Fibroblast of lung (primary cell): ENCODE data around the gene ZBTB40. TPM values are rescaled to one million over a fixed set of nuclear protein-coding genes. Genes with fewer than 3 reads are reported as not detected.

Experiments
- DNase-seq, 2 donors: peaks; one replicate each; pipeline versions ENCODE4 v3.0.0 to v3.0.0-alpha.2; 2010; ENCODE audit warnings: low read depth in 2 of 2
- H2AFZ ChIP-seq: 2 replicates; pipeline ENCODE4 v1.5.1; 2012; ENCODE audit warnings: low read length, control low read depth, inconsistent platforms
- H3K27ac ChIP-seq: 2 replicates; pipeline ENCODE4 v1.5.1; 2011; ENCODE audit warnings: low read length, control low read depth; ENCODE audit not compliant: insufficient read depth
- H3K27me3 ChIP-seq: 2 replicates; pipeline ENCODE4 v1.5.1; 2011; ENCODE audit warnings: mild to moderate bottlenecking, low read length; ENCODE audit not compliant: control insufficient read depth, insufficient read depth
- H3K36me3 ChIP-seq: 2 replicates; pipeline ENCODE4 v1.5.1; 2011; ENCODE audit warnings: low read length; ENCODE audit not compliant: control insufficient read depth, insufficient read depth
- H3K4me1 ChIP-seq: 2 replicates; pipeline ENCODE4 v1.5.1; 2011; ENCODE audit warnings: low read length; ENCODE audit not compliant: control insufficient read depth, insufficient read depth; ENCODE audit errors: extremely low read depth
- H3K4me2 ChIP-seq: 2 replicates; pipeline ENCODE4 v1.5.1; 2011; ENCODE audit warnings: low read length, control low read depth; ENCODE audit not compliant: insufficient read depth; ENCODE audit errors: extremely low read depth
- H3K4me3 ChIP-seq, 4 experiments: fragments of 200-600 bp in 1 of 4; sonication (generic) in 1 of 4; replicated peaks in 1 of 4; 2 replicates each; pipeline ENCODE4 v1.5.1; 2011 to 2016; ENCODE audit warnings: low read length in 4 of 4, low read depth in 3 of 4, mild to moderate bottlenecking in 3 of 4, control low read depth in 2 of 4, inconsistent platforms in 1 of 4, mixed read lengths in 1 of 4; ENCODE audit not compliant: insufficient read depth in 1 of 4; ENCODE audit errors: control extremely low read depth in 1 of 4
- H3K79me2 ChIP-seq: 2 replicates; pipeline ENCODE4 v1.5.1; 2012; ENCODE audit warnings: mild to moderate bottlenecking, low read length, inconsistent platforms; ENCODE audit not compliant: control insufficient read depth, insufficient read depth
- H3K9ac ChIP-seq: 2 replicates; pipeline ENCODE4 v1.5.1; 2011; ENCODE audit warnings: mild to moderate bottlenecking, low read length, control low read depth; ENCODE audit not compliant: insufficient read depth
- H3K9me3 ChIP-seq: 2 replicates; pipeline ENCODE4 v1.5.1; 2012; ENCODE audit warnings: low read depth, low read length; ENCODE audit not compliant: control insufficient read depth, insufficient read depth
- H4K20me1 ChIP-seq: 2 replicates; pipeline ENCODE4 v1.5.1; 2011; ENCODE audit warnings: low read length; ENCODE audit not compliant: control insufficient read depth, insufficient read depth; ENCODE audit errors: extremely low read depth
- CTCF ChIP-seq, 2 donors: IDR thresholded peaks in 1 of 2; conservative IDR thresholded peaks in 1 of 2; 1 replicate in 1 of 2; 2 replicates in 1 of 2; pipeline ENCODE4 v1.5.1; 2011 to 2012; ENCODE audit warnings: low read length in 2 of 2, control low read depth in 1 of 2, inconsistent platforms in 1 of 2, low read depth in 1 of 2, mild to moderate bottlenecking in 1 of 2
- EZH2 ChIP-seq: IDR thresholded peaks from 2 replicates; pipeline ENCODE4 v1.5.1; 2012; ENCODE audit warnings: low read length, control low read depth, mild to moderate bottlenecking; ENCODE audit errors: missing control alignments
- polyA plus RNA-seq, 2 donors: library from polyadenylated mRNA; depleted of rRNA in 1 of 2; stranded (reverse) in 1 of 2; unstranded in 1 of 2; fragments of >200 nt; gene quantifications; 2 replicates each; pipeline ENCODE4 v1.2.1, GENCODE V29; 2011 to 2012; ENCODE audit warnings: missing spikeins in 1 of 2
- total RNA-seq: library from RNA; depleted of rRNA; stranded (reverse); fragments of >200 nt; gene quantifications from 2 replicates; pipeline ENCODE4 v1.2.1, GENCODE V29; 2014

The ZBTB40 gene
- total and polyA plus RNA-seq, 2 donors (not counting 1 experiment from before 2014, with no cell fraction given), result 3.4 to 12.4 TPM

GRCh38 chr1:22525211-22525610, 73.6 kb downstream of the ZBTB40 start:
- Histone ChIP-seq H3K4me1 (no peaks in the 10 kb centered on the region), H3K4me3 (no peak overlapping the region), H3K4me2 (no peak overlapping the region), H2AFZ (no peak overlapping the region), H3K9ac (no peak overlapping the region), H4K20me1 (no peaks in the 10 kb centered on the region), H3K27me3 (no peaks in the 10 kb centered on the region), H3K79me2 (no peaks in the 10 kb centered on the region), H3K27ac (no peak overlapping the region), H3K36me3 (peaks cover 7% of the 10 kb centered on the region), H3K9me3 (no peaks in the 10 kb centered on the region)
- TF ChIP-seq EZH2 (no peak), CTCF (conservative IDR thresholded peaks at IDR 0.05 in 1 of 2, IDR thresholded peaks at IDR 0.05 in 1 of 2; ENCODE audit: low read depth in 1 of 2, low read length in 2 of 2) (no peak)
- no peak for DNase-seq

- Histone ChIP-seq H3K27ac (no peak overlapping the region), H3K27me3 (no peaks in the 10 kb centered on the region), H3K36me3 (peaks cover 7% of the 10 kb centered on the region), H3K9me3 (no peaks in the 10 kb centered on the region), H4K20me1 (no peaks in the 10 kb centered on the region), H3K4me1 (no peaks in the 10 kb centered on the region), H2AFZ (no peak overlapping the region), H3K4me3 (no peak overlapping the region), H3K4me2 (no peak overlapping the region), H3K79me2 (no peaks in the 10 kb centered on the region), H3K9ac (no peak overlapping the region)
- DNase-seq, result no peak
- TF ChIP-seq CTCF (conservative IDR thresholded peaks at IDR 0.05 in 1 of 2, IDR thresholded peaks at IDR 0.05 in 1 of 2; ENCODE audit: low read depth in 1 of 2, low read length in 2 of 2) (no peak), EZH2 (no peak)
Measured at GRCh38 chr1:22525646-22526045, 74.0 kb downstream of the ZBTB40 start.

- H3K36me3 ChIP-seq, result peaks cover 7% of the 10 kb centered on the region
- H3K79me2 ChIP-seq, result no peaks in the 10 kb centered on the region
- no peaks in the 10 kb centered on the region for H3K9me3 ChIP-seq
- H3K27ac ChIP-seq, result no peak overlapping the region
- H3K9ac ChIP-seq, result no peak overlapping the region
- no peaks in the 10 kb centered on the region for H3K4me1 ChIP-seq
- H3K27me3 ChIP-seq, result no peaks in the 10 kb centered on the region
- no peak overlapping the region for H2AFZ ChIP-seq
- H3K4me2 ChIP-seq, result no peak overlapping the region
- no peaks in the 10 kb centered on the region for H4K20me1 ChIP-seq
- DNase-seq, result no peak
- TF ChIP-seq EZH2 (no peak), CTCF (conservative IDR thresholded peaks at IDR 0.05 in 1 of 2, IDR thresholded peaks at IDR 0.05 in 1 of 2; ENCODE audit: low read depth in 1 of 2, low read length in 2 of 2) (no peak)
- H3K4me3 ChIP-seq, result no peak overlapping the region
Measured at GRCh38 chr1:22526098-22526497, 74.4 kb downstream of the ZBTB40 start.
